ENCODE data around the gene TMEM38A.
"Not testable (repeated sequence)": the region's sequence is repeated elsewhere in the genome, so short reads cannot be mapped to it uniquely, and the experiment has no call there.

The TMEM38A gene

GRCh38 chr19:16702123-16702522, 41.2 kb downstream of the TMEM38A start:
- DNase-seq (ENCODE audit: low spot score in 2 of 2) = no peak
- Mint-ChIP-seq H3K4me3 (no peak overlapping the region), H3K9me3 (no peaks in the 10 kb centered on the region), H3K27ac (ENCODE audit: low read depth) (no peak overlapping the region), H3K36me3 (ENCODE audit: insufficient read depth) (no peaks in the 10 kb centered on the region), H3K4me1 (no peaks in the 10 kb centered on the region), H3K27me3 (peaks cover 4% of the 10 kb centered on the region)
- ATAC-seq (replicated peaks; ENCODE audit: extremely low read depth, poor library complexity, severe bottlenecking) = no peak

- ATAC-seq (replicated peaks; ENCODE audit: extremely low read depth, poor library complexity, severe bottlenecking) = no peak
- Mint-ChIP-seq H3K4me3 (no peak overlapping the region), H3K27me3 (peaks cover 12% of the 10 kb centered on the region), H3K36me3 (ENCODE audit: insufficient read depth) (no peaks in the 10 kb centered on the region), H3K27ac (ENCODE audit: low read depth) (no peak overlapping the region), H3K4me1 (no peaks in the 10 kb centered on the region), H3K9me3 (no peaks in the 10 kb centered on the region)
- DNase-seq (ENCODE audit: low spot score in 2 of 2) = no peak
Observed at GRCh38 chr19:16703677-16704076, 42.7 kb downstream of the TMEM38A start.

GRCh38 chr19:16710870-16711269, 49.9 kb downstream of the TMEM38A start:
- ATAC-seq (replicated peaks; ENCODE audit: extremely low read depth, poor library complexity, severe bottlenecking); H3K4me3 Mint-ChIP-seq; DNase-seq (ENCODE audit: low spot score in 2 of 2); H3K27ac Mint-ChIP-seq (ENCODE audit: low read depth); H3K9me3 Mint-ChIP-seq; H3K4me1 Mint-ChIP-seq; H3K36me3 Mint-ChIP-seq (ENCODE audit: insufficient read depth): not testable (repeated sequence)
- peaks cover 44% of the 10 kb centered on the region for H3K27me3 Mint-ChIP-seq

- not testable (repeated sequence) for ATAC-seq (replicated peaks; ENCODE audit: extremely low read depth, poor library complexity, severe bottlenecking)
Observed at GRCh38 chr19:16712295-16712694, 51.4 kb downstream of the TMEM38A start.

GRCh38 chr19:16714702-16715287, 53.9 kb downstream of the TMEM38A start:
- peaks cover 32% of the 10 kb centered on the region for H3K27me3 Mint-ChIP-seq
- no peak overlapping the region for H3K27ac Mint-ChIP-seq (ENCODE audit: low read depth)
- peak; percentile 30 to 45 for DNase-seq (ENCODE audit: low spot score in 2 of 2)
- no peak for ATAC-seq (replicated peaks; ENCODE audit: extremely low read depth, poor library complexity, severe bottlenecking)
- no peaks in the 10 kb centered on the region for H3K36me3 Mint-ChIP-seq (ENCODE audit: insufficient read depth)
- no peaks in the 10 kb centered on the region for H3K9me3 Mint-ChIP-seq
- H3K4me1 Mint-ChIP-seq = peaks cover 13% of the 10 kb centered on the region
- no peak overlapping the region for H3K4me3 Mint-ChIP-seq

More at GRCh38 chr19:16712295-16712694, 51.4 kb downstream of the TMEM38A start:
- H3K27ac Mint-ChIP-seq (ENCODE audit: low read depth); H3K36me3 Mint-ChIP-seq (ENCODE audit: insufficient read depth); DNase-seq (ENCODE audit: low spot score in 2 of 2); H3K4me3 Mint-ChIP-seq; H3K4me1 Mint-ChIP-seq; H3K9me3 Mint-ChIP-seq: not testable (repeated sequence)
- H3K27me3 Mint-ChIP-seq = peaks cover 38% of the 10 kb centered on the region

GRCh38 chr19:16715611-16716010, 54.7 kb downstream of the TMEM38A start:
- no peaks in the 10 kb centered on the region for H3K36me3 Mint-ChIP-seq (ENCODE audit: insufficient read depth)
- no peak overlapping the region for H3K4me3 Mint-ChIP-seq
- no peaks in the 10 kb centered on the region for H3K9me3 Mint-ChIP-seq
- peaks cover 29% of the 10 kb centered on the region for H3K27me3 Mint-ChIP-seq
- ATAC-seq (replicated peaks; ENCODE audit: extremely low read depth, poor library complexity, severe bottlenecking) (no peak), DNase-seq (ENCODE audit: low spot score in 2 of 2) (no peak)
- H3K4me1 Mint-ChIP-seq = peaks cover 14% of the 10 kb centered on the region
- H3K27ac Mint-ChIP-seq (ENCODE audit: low read depth) = no peak overlapping the region

GRCh38 chr19:16721051-16721450, 60.1 kb downstream of the TMEM38A start:
- no peak for DNase-seq (ENCODE audit: low spot score in 2 of 2)
- no peaks in the 10 kb centered on the region for H3K9me3 Mint-ChIP-seq
- no peaks in the 10 kb centered on the region for H3K27me3 Mint-ChIP-seq
- peaks cover 9% of the 10 kb centered on the region for H3K4me1 Mint-ChIP-seq
- no peak overlapping the region for H3K4me3 Mint-ChIP-seq
- ATAC-seq (replicated peaks; ENCODE audit: extremely low read depth, poor library complexity, severe bottlenecking) = no peak
- H3K27ac Mint-ChIP-seq (ENCODE audit: low read depth) = peak overlapping the region; percentile 47
- no peaks in the 10 kb centered on the region for H3K36me3 Mint-ChIP-seq (ENCODE audit: insufficient read depth)

GRCh38 chr19:16722591-16722990, 61.7 kb downstream of the TMEM38A start:
- no peaks in the 10 kb centered on the region for H3K27me3 Mint-ChIP-seq
- no peak overlapping the region for H3K27ac Mint-ChIP-seq (ENCODE audit: low read depth)
- peaks cover 9% of the 10 kb centered on the region for H3K4me1 Mint-ChIP-seq
- H3K4me3 Mint-ChIP-seq = no peak overlapping the region
- H3K36me3 Mint-ChIP-seq (ENCODE audit: insufficient read depth) = no peaks in the 10 kb centered on the region
- no peak for DNase-seq (ENCODE audit: low spot score in 2 of 2)
- no peak for ATAC-seq (replicated peaks; ENCODE audit: extremely low read depth, poor library complexity, severe bottlenecking)
- H3K9me3 Mint-ChIP-seq = no peaks in the 10 kb centered on the region

GRCh38 chr19:16726916-16727315, 66.0 kb downstream of the TMEM38A start:
- Mint-ChIP-seq H3K27ac (ENCODE audit: low read depth) (no peak overlapping the region), H3K4me1 (no peaks in the 10 kb centered on the region), H3K9me3 (no peaks in the 10 kb centered on the region), H3K4me3 (no peak overlapping the region), H3K36me3 (ENCODE audit: insufficient read depth) (no peaks in the 10 kb centered on the region), H3K27me3 (no peaks in the 10 kb centered on the region)
- no peak for DNase-seq (ENCODE audit: low spot score in 2 of 2)
- no peak for ATAC-seq (replicated peaks; ENCODE audit: extremely low read depth, poor library complexity, severe bottlenecking)

GRCh38 chr19:16735650-16736266, 74.8 kb downstream of the TMEM38A start:
- not testable (repeated sequence) for H3K36me3 Mint-ChIP-seq (ENCODE audit: insufficient read depth); H3K27ac Mint-ChIP-seq (ENCODE audit: low read depth); H3K27me3 Mint-ChIP-seq; H3K9me3 Mint-ChIP-seq; ATAC-seq (replicated peaks; ENCODE audit: extremely low read depth, poor library complexity, severe bottlenecking); H3K4me3 Mint-ChIP-seq; H3K4me1 Mint-ChIP-seq; DNase-seq (ENCODE audit: low spot score in 2 of 2)

GRCh38 chr19:16736709-16737108, 75.8 kb downstream of the TMEM38A start:
- peaks cover 7% of the 10 kb centered on the region for H3K27me3 Mint-ChIP-seq
- no peak overlapping the region for H3K4me3 Mint-ChIP-seq
- no peaks in the 10 kb centered on the region for H3K4me1 Mint-ChIP-seq
- peaks cover 2% of the 10 kb centered on the region for H3K36me3 Mint-ChIP-seq (ENCODE audit: insufficient read depth)
- H3K27ac Mint-ChIP-seq (ENCODE audit: low read depth) = no peak overlapping the region
- no peak for DNase-seq (ENCODE audit: low spot score in 2 of 2)
- ATAC-seq (replicated peaks; ENCODE audit: extremely low read depth, poor library complexity, severe bottlenecking) = no peak
- no peaks in the 10 kb centered on the region for H3K9me3 Mint-ChIP-seq

GRCh38 chr19:16737911-16738310, 77.0 kb downstream of the TMEM38A start:
- no peak for ATAC-seq (replicated peaks; ENCODE audit: extremely low read depth, poor library complexity, severe bottlenecking)
- Mint-ChIP-seq H3K4me1 (no peaks in the 10 kb centered on the region), H3K27ac (ENCODE audit: low read depth) (no peak overlapping the region), H3K36me3 (ENCODE audit: insufficient read depth) (peaks cover 2% of the 10 kb centered on the region), H3K9me3 (no peaks in the 10 kb centered on the region), H3K27me3 (peaks cover 7% of the 10 kb centered on the region), H3K4me3 (no peak overlapping the region)
- DNase-seq (ENCODE audit: low spot score in 2 of 2) = no peak

GRCh38 chr19:16739546-16739945, 78.6 kb downstream of the TMEM38A start:
- no peak for DNase-seq (ENCODE audit: low spot score in 2 of 2)
- Mint-ChIP-seq H3K4me1 (no peaks in the 10 kb centered on the region), H3K9me3 (no peaks in the 10 kb centered on the region), H3K27me3 (peaks cover 9% of the 10 kb centered on the region), H3K36me3 (ENCODE audit: insufficient read depth) (peaks cover 2% of the 10 kb centered on the region), H3K27ac (ENCODE audit: low read depth) (no peak overlapping the region), H3K4me3 (no peak overlapping the region)
- ATAC-seq (replicated peaks; ENCODE audit: extremely low read depth, poor library complexity, severe bottlenecking) = no peak

Data from central memory CD8-positive, alpha-beta T cell (primary cell).